Gastroesophageal sphincter (tissue), 4 donors: Measurements from ENCODE around the gene KLF15. TPM values are rescaled to one million over a fixed set of nuclear protein-coding genes. Genes with fewer than 3 reads are reported as not detected.

Experiments used
- ATAC-seq: fragments of 150-250 bp; one replicate; pipeline ENCODE4 v1.9.1; 2016; ENCODE audit warnings: mild to moderate bottlenecking, moderate library complexity
- H3K27ac ChIP-seq, 4 donors: fragments of 200-600 bp; sonication (generic) in 3 of 4; 1 replicate in 3 of 4; 2 replicates in 1 of 4; pipeline ENCODE4 v1.5.1; 2016 to 2019
- H3K27me3 ChIP-seq: fragments of 200-600 bp; sonication (generic); one replicate; pipeline ENCODE4 v1.5.1; 2019
- H3K36me3 ChIP-seq, 2 donors: fragments of 200-600 bp; sonication (generic); one replicate each; pipeline ENCODE4 v1.5.1; 2019; ENCODE audit warnings: control low read depth in 1 of 2
- H3K4me1 ChIP-seq, 3 donors: fragments of 200-600 bp; sonication (generic); 1 replicate in 2 of 3; 2 replicates in 1 of 3; pipeline ENCODE4 v1.5.1; 2016 to 2019; ENCODE audit warnings: control low read depth in 2 of 3
- H3K4me3 ChIP-seq, 2 donors: fragments of 200-600 bp; sonication (generic); one replicate each; pipeline ENCODE4 v1.5.1; 2019; ENCODE audit warnings: mild to moderate bottlenecking in 1 of 2, moderate library complexity in 1 of 2
- H3K9me3 ChIP-seq, 3 donors: fragments of 200-600 bp; sonication (generic); one replicate each; pipeline ENCODE4 v1.5.1; 2017 to 2019; ENCODE audit warnings: control low read depth in 2 of 3
- CTCF ChIP-seq, 4 experiments: fragments of 200-600 bp in 2 of 4; fragments of 450-650 bp in 2 of 4; sonication (generic) in 1 of 4; IDR thresholded peaks; one replicate each; pipeline ENCODE4 v1.5.1; 2017 to 2019; ENCODE audit warnings: antibody characterized with exemption in 4 of 4, mild to moderate bottlenecking in 2 of 4, moderate library complexity in 2 of 4
- EP300 ChIP-seq: sonication (generic); formaldehyde crosslinking; IDR thresholded peaks from one replicate; pipeline ENCODE4 v1.6.1; 2017; ENCODE audit warnings: antibody characterized with exemption, mild to moderate bottlenecking
- POLR2A ChIP-seq, 2 donors: fragments of 450-650 bp; IDR thresholded peaks; one replicate each; pipeline ENCODE4 v1.6.1; 2017; ENCODE audit warnings: antibody characterized with exemption in 2 of 2, mild to moderate bottlenecking in 2 of 2, moderate library complexity in 1 of 2
- POLR2AphosphoS5 ChIP-seq: sonication (generic); formaldehyde crosslinking; IDR thresholded peaks from one replicate; pipeline ENCODE4 v1.6.1; 2017; ENCODE audit warnings: antibody characterized with exemption
- WGBS, 2 donors: methylation state at CpG; one replicate each; pipeline ENCODE4 v1.1.5; 2018; ENCODE audit warnings: low coverage in 1 of 2; 5-methylcytosine and 5-hydroxymethylcytosine counted together
- total RNA-seq, 4 donors: library from RNA; depleted of rRNA; stranded (reverse); fragments of >200 nt; gene quantifications; one replicate each; pipeline ENCODE4 v1.1.0, GENCODE V29; 2016

KLF15 gene
- total RNA-seq, 4 donors from 2014 or later = 69.5 to 110 (median 94.0) TPM

- WGBS, 2 donors = 100% methylated on average over 2 of the region's 24 CpGs; no CpG with 5 or more reads in 1 of the 2 donors
- TF ChIP-seq EP300 (no peak), CTCF (IDR thresholded peaks at IDR 0.05) (no peak), POLR2AphosphoS5 (no peak)
- H3K4me1 ChIP-seq = no peaks in the 10 kb centered on the region
- H3K36me3 ChIP-seq = no peaks in the 10 kb centered on the region
- no peaks in the 10 kb centered on the region for H3K27me3 ChIP-seq
- no peak overlapping the region for H3K4me3 ChIP-seq
- no peak overlapping the region for H3K27ac ChIP-seq
- no peaks in the 10 kb centered on the region for H3K9me3 ChIP-seq
- no peak for ATAC-seq
Measured at GRCh38 chr3:126308394-126309125, 48.6 kb downstream of the KLF15 start.

DNA sequence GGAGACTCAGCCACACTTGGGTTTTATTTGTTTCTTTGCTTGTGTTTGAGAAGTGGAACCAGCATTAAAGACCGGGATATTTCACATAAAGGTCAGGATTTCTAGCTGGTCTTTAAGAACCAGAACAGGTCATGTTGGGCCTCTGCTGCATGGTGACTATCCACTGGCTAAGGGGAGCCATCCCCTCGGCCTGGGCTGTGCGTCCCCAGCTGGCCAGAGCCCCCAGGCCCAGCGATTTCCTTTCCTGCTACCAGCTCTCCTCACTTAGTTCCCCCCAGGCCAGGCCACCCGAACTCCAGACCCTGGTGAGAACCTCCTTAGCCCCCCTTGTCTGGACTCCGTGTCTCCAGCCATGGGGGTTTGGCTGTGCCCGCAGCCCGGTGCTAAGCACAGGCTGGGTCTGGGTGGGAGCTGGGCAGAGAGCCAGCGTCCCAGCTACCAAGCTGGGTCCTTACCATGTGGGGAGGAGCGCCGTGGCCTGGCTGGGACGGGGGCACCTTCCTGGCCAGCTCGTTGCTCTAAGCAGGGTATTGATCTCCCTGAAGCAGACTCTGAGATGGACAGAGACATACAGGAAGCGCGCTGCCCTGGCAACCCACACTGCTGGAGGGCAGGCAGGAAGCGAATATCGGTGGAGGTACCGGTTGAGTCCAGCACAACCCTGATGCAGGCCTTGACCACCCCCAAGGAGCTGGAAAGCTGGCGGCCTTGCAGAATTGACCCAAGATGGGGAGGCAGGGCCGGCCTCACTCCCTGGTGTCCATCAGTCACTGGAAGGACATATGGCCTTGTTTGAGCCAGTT lies 49.4 kb downstream of the KLF15 start:
- Histone ChIP-seq H3K4me3 (no peak overlapping the region), H3K9me3 (peaks cover 0 to 4% (median 0%) of the 10 kb centered on the region in 3 donors), H3K4me1 (no peaks in the 10 kb centered on the region), H3K36me3 (no peaks in the 10 kb centered on the region), H3K27ac (no peak overlapping the region), H3K27me3 (no peaks in the 10 kb centered on the region)
- TF ChIP-seq CTCF (IDR thresholded peaks at IDR 0.05) (no peak), POLR2A (IDR thresholded peaks at IDR 0.05) (no peak), EP300 (no peak), POLR2AphosphoS5 (no peak)
- 83 to 100% methylated on average over 1 to 7 of the region's 20 CpGs for WGBS, 2 donors
- ATAC-seq = no peak

DNA sequence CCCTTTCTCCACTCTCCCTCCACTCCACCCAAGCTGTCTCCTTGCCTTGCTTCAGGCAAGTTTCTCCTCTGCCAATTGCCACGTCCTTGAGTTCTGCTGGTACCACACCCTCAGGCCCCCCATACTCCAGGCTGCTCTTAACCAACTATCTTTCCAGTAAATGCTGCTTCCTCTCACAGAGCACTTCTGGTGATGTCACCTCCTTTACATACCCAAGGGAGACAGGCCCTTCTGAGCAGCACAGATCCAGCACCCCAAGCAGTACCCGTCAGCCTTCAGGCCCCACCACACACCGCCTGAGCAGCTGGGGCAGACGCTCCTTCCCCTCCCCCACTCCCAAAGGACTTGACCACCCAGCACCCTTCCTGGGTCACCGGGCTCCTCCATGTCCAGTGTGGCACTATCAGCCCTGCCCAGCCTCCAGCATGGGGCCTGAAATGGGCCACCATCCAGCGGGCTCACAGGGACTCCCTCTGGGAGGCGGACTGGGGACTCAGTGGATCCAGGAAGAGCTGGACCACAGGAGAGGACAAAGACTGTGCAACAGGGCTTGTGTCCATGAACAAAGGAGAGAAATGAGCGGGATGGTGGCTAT lies 50.2 kb downstream of the KLF15 start:
- Histone ChIP-seq H3K4me1 (peaks cover 0 to under 1% (median 0%) of the 10 kb centered on the region in 3 donors), H3K9me3 (peaks cover 0 to 4% (median 0%) of the 10 kb centered on the region in 3 donors), H3K36me3 (no peaks in the 10 kb centered on the region), H3K27ac (no peak overlapping the region), H3K27me3 (no peaks in the 10 kb centered on the region), H3K4me3 (no peak overlapping the region)
- TF ChIP-seq CTCF (IDR thresholded peaks at IDR 0.05) (no peak), EP300 (no peak), POLR2AphosphoS5 (no peak), POLR2A (IDR thresholded peaks at IDR 0.05) (no peak)
- no peak for ATAC-seq
- WGBS, 2 donors = 25 to 75% methylated on average over 1 to 2 of the region's 8 CpGs

DNA sequence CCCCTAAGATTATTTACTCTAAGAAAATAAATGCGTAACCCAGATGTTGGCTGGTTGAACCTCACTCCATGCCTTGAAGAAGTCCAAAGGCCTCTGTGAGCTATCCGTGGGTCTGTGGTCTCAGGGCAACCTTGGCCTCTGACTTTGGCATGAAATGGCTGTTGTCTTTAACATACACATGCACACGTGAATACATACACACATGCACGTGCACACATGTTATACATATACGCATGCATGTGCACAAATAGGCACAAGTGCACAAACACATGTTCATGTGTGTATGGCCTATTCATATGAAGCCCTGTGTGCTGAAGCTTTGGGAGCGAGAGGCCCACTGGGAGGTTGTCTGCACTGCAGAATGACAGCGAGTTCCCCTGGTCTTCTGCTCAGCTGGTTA lies 50.8 kb downstream of the KLF15 start:
- no peaks in the 10 kb centered on the region for H3K27me3 ChIP-seq
- peaks cover 0 to 4% (median 0%) of the 10 kb centered on the region in 3 donors for H3K9me3 ChIP-seq
- 83 to 90% methylated on average over 6 to 7 of the region's 7 CpGs for WGBS, 2 donors
- no peaks in the 10 kb centered on the region for H3K36me3 ChIP-seq
- peaks cover 0 to 7% (median 0%) of the 10 kb centered on the region in 3 donors for H3K4me1 ChIP-seq
- no peak overlapping the region for H3K27ac ChIP-seq
- no peak overlapping the region for H3K4me3 ChIP-seq
- no peak for TF ChIP-seq POLR2AphosphoS5
- TF ChIP-seq POLR2A (IDR thresholded peaks at IDR 0.05) = no peak
- TF ChIP-seq CTCF (IDR thresholded peaks at IDR 0.05) = no peak
- TF ChIP-seq EP300 = no peak
- no peak for ATAC-seq
